Measurements from ENCODE around the gene SNAPC4.
A peak's percentile ranks its signal among the peaks of the same experiment; 100 is the strongest.

The SNAPC4 gene

GRCh38 chr9:136357202-136357725 lies 42.7 kb downstream of the SNAPC4 start:
- Histone ChIP-seq H3K4me2 (ENCODE audit: insufficient read depth, low read length, poor library complexity, severe bottlenecking) (no peak overlapping the region), H3K14ac (ENCODE audit: low read length) (no peak overlapping the region), H3K4me3 (ENCODE audit: low read length in 2 of 2) (no peak overlapping the region), H3K79me1 (ENCODE audit: low read depth, low read length) (peaks cover 10% of the 10 kb centered on the region), H4K8ac (ENCODE audit: low read depth, low read length) (no peak overlapping the region), H2BK5ac (ENCODE audit: low read length) (no peak overlapping the region), H2BK15ac (ENCODE audit: low read length) (no peak overlapping the region), H3K23ac (ENCODE audit: low read depth, low read length, poor library complexity) (no peak overlapping the region), H3K27me3 (ENCODE audit: control insufficient read depth in 3 of 3, insufficient read depth in 3 of 3, low read depth in 1 of 3, low read length in 3 of 3) (no peaks in the 10 kb centered on the region), H2AK5ac (ENCODE audit: low read depth, low read length) (no peak overlapping the region), H3K9ac (ENCODE audit: low read depth, low read length, poor library complexity) (no peak overlapping the region), H3K18ac (ENCODE audit: low read length) (no peak overlapping the region), H2BK120ac (ENCODE audit: low read depth, low read length) (no peak overlapping the region), H2AFZ (ENCODE audit: low read length) (no peak overlapping the region), H3K27ac (replicated peaks; ENCODE audit: low read length) (no peak overlapping the region), H3K36me3 (replicated peaks in 1 of 2; ENCODE audit: control insufficient read depth in 2 of 2, insufficient read depth in 2 of 2, low read length in 2 of 2) (peaks cover 6 to 38% of the 10 kb centered on the region in 2 donors), H3K4me1 (ENCODE audit: control insufficient read depth in 2 of 2, insufficient read depth in 1 of 2, low read depth in 1 of 2, low read length in 2 of 2) (no peaks in the 10 kb centered on the region), H3K9me3 (replicated peaks in 1 of 2; ENCODE audit: control insufficient read depth in 2 of 2, insufficient read depth in 1 of 2, low read depth in 1 of 2, low read length in 2 of 2) (no peaks in the 10 kb centered on the region), H3K4ac (ENCODE audit: low read length) (no peak overlapping the region), H4K91ac (ENCODE audit: low read depth, low read length, poor library complexity) (no peak overlapping the region), H2BK12ac (ENCODE audit: low read length) (no peak overlapping the region)
- no CpG with 5 or more reads among the region's 22 CpGs for WGBS, 2 donors (ENCODE audit: extremely low coverage in 2 of 2, insufficient read length in 2 of 2, insufficient replicate concordance in 1 of 2)
- DNase-seq (ENCODE audit: low spot score), result no peak

GRCh38 chr9:136355616-136356557 lies 44.1 kb downstream of the SNAPC4 start:
- no peak for DNase-seq (ENCODE audit: low spot score)
- peak overlapping the region; percentile 85 for H3K23ac ChIP-seq (ENCODE audit: low read depth, low read length, poor library complexity)
- H3K27ac ChIP-seq (replicated peaks; ENCODE audit: low read length), result no peak overlapping the region
- H3K9ac ChIP-seq (ENCODE audit: low read depth, low read length, poor library complexity), result peak overlapping the region; percentile 70
- H3K4ac ChIP-seq (ENCODE audit: low read length), result no peak overlapping the region
- no peak overlapping the region for H3K4me2 ChIP-seq (ENCODE audit: insufficient read depth, low read length, poor library complexity, severe bottlenecking)
- H3K36me3 ChIP-seq (replicated peaks in 1 of 2; ENCODE audit: control insufficient read depth in 2 of 2, insufficient read depth in 2 of 2, low read length in 2 of 2), result peaks cover 6 to 31% of the 10 kb centered on the region in 2 donors
- no peak overlapping the region for H2AK5ac ChIP-seq (ENCODE audit: low read depth, low read length)
- no peak overlapping the region for H2BK12ac ChIP-seq (ENCODE audit: low read length)
- no CpG with 5 or more reads among the region's 54 CpGs for WGBS, 2 donors (ENCODE audit: extremely low coverage in 2 of 2, insufficient read length in 2 of 2, insufficient replicate concordance in 1 of 2)
- no peaks in the 10 kb centered on the region for H3K4me1 ChIP-seq (ENCODE audit: control insufficient read depth in 2 of 2, insufficient read depth in 1 of 2, low read depth in 1 of 2, low read length in 2 of 2)
- no peak overlapping the region for H2BK120ac ChIP-seq (ENCODE audit: low read depth, low read length)
- H3K18ac ChIP-seq (ENCODE audit: low read length), result no peak overlapping the region
- H3K4me3 ChIP-seq (ENCODE audit: low read length in 2 of 2), result no peak overlapping the region
- H3K14ac ChIP-seq (ENCODE audit: low read length), result peak overlapping the region; percentile 56
- H2BK5ac ChIP-seq (ENCODE audit: low read length), result no peak overlapping the region
- H3K79me1 ChIP-seq (ENCODE audit: low read depth, low read length), result peaks cover 9% of the 10 kb centered on the region
- no peak overlapping the region for H2BK15ac ChIP-seq (ENCODE audit: low read length)
- H2AFZ ChIP-seq (ENCODE audit: low read length), result no peak overlapping the region
- no peak overlapping the region for H4K91ac ChIP-seq (ENCODE audit: low read depth, low read length, poor library complexity)
- H4K8ac ChIP-seq (ENCODE audit: low read depth, low read length), result peak overlapping the region; percentile 17
- H3K27me3 ChIP-seq (ENCODE audit: control insufficient read depth in 3 of 3, insufficient read depth in 3 of 3, low read depth in 1 of 3, low read length in 3 of 3), result no peaks in the 10 kb centered on the region
- no peaks in the 10 kb centered on the region for H3K9me3 ChIP-seq (replicated peaks in 1 of 2; ENCODE audit: control insufficient read depth in 2 of 2, insufficient read depth in 1 of 2, low read depth in 1 of 2, low read length in 2 of 2)

- Histone ChIP-seq H3K14ac (ENCODE audit: low read length) (peak overlapping the region; percentile 21), H3K9ac (ENCODE audit: low read depth, low read length, poor library complexity) (no peak overlapping the region), H2BK15ac (ENCODE audit: low read length) (no peak overlapping the region), H3K4ac (ENCODE audit: low read length) (no peak overlapping the region), H2AK5ac (ENCODE audit: low read depth, low read length) (no peak overlapping the region), H3K18ac (ENCODE audit: low read length) (peak overlapping the region; percentile 28), H3K27me3 (ENCODE audit: control insufficient read depth in 3 of 3, insufficient read depth in 3 of 3, low read depth in 1 of 3, low read length in 3 of 3) (no peaks in the 10 kb centered on the region), H3K9me3 (replicated peaks in 1 of 2; ENCODE audit: control insufficient read depth in 2 of 2, insufficient read depth in 1 of 2, low read depth in 1 of 2, low read length in 2 of 2) (no peaks in the 10 kb centered on the region), H3K4me3 (ENCODE audit: low read length in 2 of 2) (peak overlapping the region in 1 of 2 donors; percentile 10), H3K36me3 (replicated peaks in 1 of 2; ENCODE audit: control insufficient read depth in 2 of 2, insufficient read depth in 2 of 2, low read length in 2 of 2) (peaks cover 7 to 29% of the 10 kb centered on the region in 2 donors), H3K23ac (ENCODE audit: low read depth, low read length, poor library complexity) (peak overlapping the region; percentile 55), H2AFZ (ENCODE audit: low read length) (no peak overlapping the region), H3K4me1 (ENCODE audit: control insufficient read depth in 2 of 2, insufficient read depth in 1 of 2, low read depth in 1 of 2, low read length in 2 of 2) (no peaks in the 10 kb centered on the region), H3K4me2 (ENCODE audit: insufficient read depth, low read length, poor library complexity, severe bottlenecking) (no peak overlapping the region), H2BK5ac (ENCODE audit: low read length) (no peak overlapping the region), H4K91ac (ENCODE audit: low read depth, low read length, poor library complexity) (no peak overlapping the region), H2BK12ac (ENCODE audit: low read length) (peak overlapping the region; percentile 22), H4K8ac (ENCODE audit: low read depth, low read length) (no peak overlapping the region), H3K27ac (replicated peaks; ENCODE audit: low read length) (no peak overlapping the region), H3K79me1 (ENCODE audit: low read depth, low read length) (peaks cover 7% of the 10 kb centered on the region), H2BK120ac (ENCODE audit: low read depth, low read length) (no peak overlapping the region)
- DNase-seq (ENCODE audit: low spot score), result no peak
- WGBS, 2 donors (ENCODE audit: extremely low coverage in 2 of 2, insufficient read length in 2 of 2, insufficient replicate concordance in 1 of 2), result no CpG with 5 or more reads among the region's 17 CpGs
Measured at GRCh38 chr9:136354592-136355085, 45.3 kb downstream of the SNAPC4 start.

Measured in neuronal stem cell (in vitro differentiated cells).